ENCODE data around the gene RABGAP1. TPM values are rescaled to one million over a fixed set of nuclear protein-coding genes. Genes with fewer than 3 reads are reported as not detected.
A peak's percentile ranks its signal among the peaks of the same experiment; 100 is the strongest.

The RABGAP1 gene
- total RNA-seq = 10 to 100 TPM; 41.9 to 49.7 TPM
- 38.4 TPM for polyA plus RNA-seq (2013, experiment 1 of 2)
- 36.1 TPM for polyA plus RNA-seq (2013, experiment 2 of 2)
- long read RNA-seq, experiment 1, full-length matches to known transcripts = 1 of 12 reads
- long read RNA-seq, experiment 1, partial matches to known transcripts = 7 of 12 reads
- long read RNA-seq, experiment 1, other reads (novel, unspliced or antisense) = 4 of 12 reads
- long read RNA-seq, experiment 2, full-length matches to known transcripts = 29 of 87 reads
- long read RNA-seq, experiment 2, partial matches to known transcripts = 17 of 87 reads
- long read RNA-seq, experiment 2, other reads (novel, unspliced or antisense) = 41 of 87 reads
- long read RNA-seq, experiment 3, partial matches to known transcripts = 7 of 19 reads
- long read RNA-seq, experiment 3, other reads (novel, unspliced or antisense) = 12 of 19 reads
- long read RNA-seq, experiment 4, partial matches to known transcripts = 2 of 11 reads
- long read RNA-seq, experiment 4, other reads (novel, unspliced or antisense) = 9 of 11 reads

DNA sequence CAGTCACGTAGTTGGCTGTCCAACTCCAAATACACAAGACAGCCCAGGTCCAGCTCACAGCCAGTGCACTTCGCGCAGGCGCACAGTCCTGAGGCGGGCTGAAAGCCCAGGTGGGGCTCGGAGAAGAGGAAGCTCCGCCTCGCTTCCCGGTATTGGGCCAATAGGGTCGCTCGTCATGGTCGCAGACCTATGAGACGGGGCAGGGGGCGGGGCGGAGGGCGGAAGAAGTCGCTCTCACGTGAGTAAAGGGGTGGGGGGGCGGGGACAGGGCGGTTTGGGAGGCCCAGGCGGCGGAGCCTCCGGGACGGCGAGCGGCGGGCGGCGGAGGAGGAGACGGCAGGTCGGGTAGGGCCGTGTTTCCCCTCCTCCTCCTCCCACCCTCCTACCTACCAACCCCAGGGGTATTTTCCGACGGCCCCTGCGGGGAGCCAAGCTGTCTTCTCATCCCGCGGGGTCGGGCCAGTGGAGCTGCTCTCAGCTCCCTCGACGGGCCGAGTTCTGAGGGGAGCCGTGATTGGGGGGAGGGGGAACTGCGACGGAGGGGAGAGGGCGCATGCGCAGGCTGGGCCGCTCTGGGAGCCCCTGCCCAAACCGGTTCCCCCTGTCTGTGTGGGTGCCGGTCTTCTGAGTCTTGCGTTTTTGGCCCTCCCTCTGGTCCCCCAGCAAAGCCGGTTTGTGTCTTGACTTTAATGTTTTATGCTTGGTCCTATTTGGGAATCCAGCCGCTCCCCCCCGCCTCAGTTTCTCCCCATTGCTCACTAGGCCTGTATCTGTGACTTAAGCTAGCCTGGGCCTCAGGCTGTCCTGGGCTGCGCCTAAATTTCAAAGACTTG, at the start of gene RABGAP1:
Gene RABGAP1 (plus strand): TSS at position 272 of the 833 bp plus-strand sequence. CDS start 16,040 bp downstream, outside the sequence.
- H3K4me3 Mint-ChIP-seq = peak within 1 kb of the TSS; percentile 84
- TF ChIP-seq CTCF (conservative IDR thresholded peaks at IDR 0.05) = no peak
- no peaks in the 10 kb centered on the region for H3K27me3 Mint-ChIP-seq (ENCODE audit: insufficient read depth)
- Histone ChIP-seq H3K27me3 (ENCODE audit: control insufficient read depth, insufficient read depth, low read length, poor library complexity, severe bottlenecking) (no peaks in the 10 kb centered on the region), H3K4me1 (ENCODE audit: control insufficient read depth, insufficient read depth, low read length) (no peaks in the 10 kb centered on the region), H3K9me3 (ENCODE audit: control insufficient read depth, low read length) (no peaks in the 10 kb centered on the region), H3K36me3 (ENCODE audit: control insufficient read depth, insufficient read depth, low read length) (peaks cover 32% of the 10 kb centered on the region), H3K9ac (ENCODE audit: extremely low read depth, low read length, poor library complexity, severe bottlenecking) (peak within 1 kb of the TSS; percentile 62), H3K4me3 (ENCODE audit: low read length) (peak within 1 kb of the TSS; percentile 82), H3K27ac (ENCODE audit: low read depth, low read length) (peak within 1 kb of the TSS; percentile 86)
- H3K9me3 Mint-ChIP-seq = no peaks in the 10 kb centered on the region
- 1 to 2% methylated on average over 13 to 49 of the region's 54 CpGs for WGBS, 2 experiments (ENCODE audit: insufficient coverage in 1 of 2, insufficient read length in 1 of 2)
- H3K36me3 Mint-ChIP-seq (ENCODE audit: low read depth) = peaks cover 28% of the 10 kb centered on the region
- peak within 1 kb of the TSS; percentile 96 for H3K27ac Mint-ChIP-seq
- peaks cover 21% of the 10 kb centered on the region for H3K4me1 Mint-ChIP-seq
- DNase-seq = peak; percentile 100

GRCh38 chr9:122897969-122898368, 42.9 kb upstream of the RABGAP1 start:
- H3K4me3 ChIP-seq (ENCODE audit: low read length) = no peak overlapping the region
- H3K9me3 ChIP-seq (ENCODE audit: control insufficient read depth, low read length) = no peaks in the 10 kb centered on the region
- no peaks in the 10 kb centered on the region for H3K4me1 ChIP-seq (ENCODE audit: control insufficient read depth, insufficient read depth, low read length)
- Mint-ChIP-seq H3K36me3 (ENCODE audit: low read depth) (peaks cover 43% of the 10 kb centered on the region), H3K4me3 (no peak overlapping the region), H3K27ac (no peak overlapping the region), H3K27me3 (ENCODE audit: insufficient read depth) (no peaks in the 10 kb centered on the region), H3K4me1 (peaks cover 6% of the 10 kb centered on the region), H3K9me3 (no peaks in the 10 kb centered on the region)
- TF ChIP-seq CTCF (conservative IDR thresholded peaks at IDR 0.05) = no peak
- DNase-seq = no peak
- H3K9ac ChIP-seq (ENCODE audit: extremely low read depth, low read length, poor library complexity, severe bottlenecking) = no peak overlapping the region
- H3K36me3 ChIP-seq (ENCODE audit: control insufficient read depth, insufficient read depth, low read length) = peaks cover 51% of the 10 kb centered on the region
- H3K27me3 ChIP-seq (ENCODE audit: control insufficient read depth, insufficient read depth, low read length, poor library complexity, severe bottlenecking) = no peaks in the 10 kb centered on the region
- no peak overlapping the region for H3K27ac ChIP-seq (ENCODE audit: low read depth, low read length)
- WGBS, 2 experiments (ENCODE audit: insufficient coverage in 1 of 2, insufficient read length in 1 of 2) = 100% methylated on average over 1 of the region's 1 CpG; no CpG with 5 or more reads in 1 of the 2 experiments

GRCh38 chr9:122900791-122901190, 40.0 kb upstream of the RABGAP1 start:
- no peak overlapping the region for H3K27ac Mint-ChIP-seq
- DNase-seq = no peak
- H3K36me3 Mint-ChIP-seq (ENCODE audit: low read depth) = peaks cover 19% of the 10 kb centered on the region
- Histone ChIP-seq H3K4me1 (ENCODE audit: control insufficient read depth, insufficient read depth, low read length) (no peaks in the 10 kb centered on the region), H3K27me3 (ENCODE audit: control insufficient read depth, insufficient read depth, low read length, poor library complexity, severe bottlenecking) (no peaks in the 10 kb centered on the region), H3K4me3 (ENCODE audit: low read length) (no peak overlapping the region), H3K36me3 (ENCODE audit: control insufficient read depth, insufficient read depth, low read length) (peaks cover 25% of the 10 kb centered on the region), H3K27ac (ENCODE audit: low read depth, low read length) (no peak overlapping the region), H3K9ac (ENCODE audit: extremely low read depth, low read length, poor library complexity, severe bottlenecking) (no peak overlapping the region), H3K9me3 (ENCODE audit: control insufficient read depth, low read length) (no peaks in the 10 kb centered on the region)
- H3K27me3 Mint-ChIP-seq (ENCODE audit: insufficient read depth) = no peaks in the 10 kb centered on the region
- peaks cover 10% of the 10 kb centered on the region for H3K4me1 Mint-ChIP-seq
- no peak for TF ChIP-seq CTCF (conservative IDR thresholded peaks at IDR 0.05)
- H3K4me3 Mint-ChIP-seq = no peak overlapping the region
- WGBS, 2 experiments (ENCODE audit: insufficient coverage in 1 of 2, insufficient read length in 1 of 2) = 92 to 100% methylated on average over 1 to 2 of the region's 2 CpGs
- H3K9me3 Mint-ChIP-seq = no peaks in the 10 kb centered on the region
